Activated effector memory CD4-positive, alpha-beta T cell treated with Interleukin-2 at 50 U/mL for 16 hours (primary cell): Measurements from ENCODE around the gene TMEM138.
"Not testable (repeated sequence)": the region's sequence is repeated elsewhere in the genome, so short reads cannot be mapped to it uniquely, and the experiment has no call there.

Experiments
- DNase-seq: peaks from one replicate; pipeline ENCODE4 v3.0.0-alpha.2; 2020

Gene TMEM138

DNA sequence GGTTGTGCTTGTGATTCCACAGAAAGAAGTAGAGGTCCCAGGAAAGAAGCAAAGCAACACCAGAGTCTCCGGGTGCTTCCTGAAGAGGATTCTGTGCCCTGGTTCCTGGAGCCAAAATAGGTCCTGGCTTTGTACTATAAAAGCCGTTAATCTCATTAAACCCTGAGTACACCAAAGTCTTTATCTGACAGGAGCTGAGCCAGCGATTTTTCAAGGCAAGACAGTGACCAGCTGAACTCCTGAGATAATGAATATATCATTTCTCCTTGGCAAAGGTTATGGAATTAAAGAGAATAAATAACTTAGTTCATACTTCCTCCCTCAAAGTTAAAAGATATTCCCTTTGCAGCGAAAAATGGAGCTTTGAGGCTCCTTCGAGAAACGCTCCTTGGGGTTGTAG lies 5.2 kb downstream of the TMEM138 start:
- DNase-seq: no peak

DNA sequence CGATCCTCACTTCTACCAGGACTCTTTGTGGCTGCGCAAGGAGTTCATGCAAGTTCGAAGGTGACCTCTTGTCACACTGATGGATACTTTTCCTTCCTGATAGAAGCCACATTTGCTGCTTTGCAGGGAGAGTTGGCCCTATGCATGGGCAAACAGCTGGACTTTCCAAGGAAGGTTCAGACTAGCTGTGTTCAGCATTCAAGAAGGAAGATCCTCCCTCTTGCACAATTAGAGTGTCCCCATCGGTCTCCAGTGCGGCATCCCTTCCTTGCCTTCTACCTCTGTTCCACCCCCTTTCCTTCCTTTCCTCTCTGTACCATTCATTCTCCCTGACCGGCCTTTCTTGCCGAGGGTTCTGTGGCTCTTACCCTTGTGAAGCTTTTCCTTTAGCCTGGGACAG lies 6.5 kb downstream of the TMEM138 start:
- DNase-seq: no peak

DNA sequence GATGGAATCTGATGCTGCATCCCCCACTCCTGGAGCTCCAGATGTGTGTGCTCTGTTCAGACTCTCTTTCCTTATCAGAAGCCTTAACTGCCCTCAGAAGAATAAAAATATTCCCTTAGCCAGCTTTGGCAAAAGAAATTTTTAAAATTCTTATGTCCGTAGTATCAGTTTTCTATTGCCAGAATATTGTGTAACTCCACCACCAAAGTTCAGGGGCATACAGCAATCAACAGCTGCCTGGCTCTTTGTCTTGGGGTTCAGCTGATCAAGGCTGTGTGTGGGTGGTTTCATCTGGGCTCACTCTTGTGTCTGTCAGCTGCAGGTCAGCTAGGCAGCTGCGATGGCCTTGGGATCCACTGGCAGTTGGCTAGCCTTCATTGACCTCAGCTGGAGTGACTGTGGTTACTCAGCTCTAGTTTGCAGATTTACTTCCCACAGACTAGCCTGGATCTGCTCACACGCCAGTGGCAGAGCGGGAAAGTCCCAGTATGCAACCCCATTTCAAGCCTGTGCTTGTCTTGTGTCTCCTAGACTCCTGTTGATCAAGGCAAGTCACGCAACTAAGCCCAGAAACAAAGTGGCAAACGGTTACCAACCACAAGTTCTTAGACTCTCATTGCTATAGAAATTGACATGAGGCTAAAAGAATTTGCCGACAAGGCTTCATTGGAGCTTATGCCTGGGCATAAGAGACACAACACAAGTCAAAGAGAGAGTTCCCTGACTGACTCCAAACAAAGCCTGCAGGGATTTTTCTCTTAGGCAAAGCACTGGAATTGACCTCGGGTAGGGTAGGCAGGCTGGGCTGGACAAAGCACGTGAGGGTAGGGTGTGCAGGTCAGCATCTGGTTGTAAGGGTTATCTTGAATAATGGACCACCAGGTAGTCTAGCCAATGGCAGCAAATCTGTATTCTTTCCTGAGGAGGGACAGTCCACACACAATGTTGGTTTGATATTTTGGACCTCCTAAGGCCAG lies 7.5 kb downstream of the TMEM138 start:
- no peak for DNase-seq

DNA sequence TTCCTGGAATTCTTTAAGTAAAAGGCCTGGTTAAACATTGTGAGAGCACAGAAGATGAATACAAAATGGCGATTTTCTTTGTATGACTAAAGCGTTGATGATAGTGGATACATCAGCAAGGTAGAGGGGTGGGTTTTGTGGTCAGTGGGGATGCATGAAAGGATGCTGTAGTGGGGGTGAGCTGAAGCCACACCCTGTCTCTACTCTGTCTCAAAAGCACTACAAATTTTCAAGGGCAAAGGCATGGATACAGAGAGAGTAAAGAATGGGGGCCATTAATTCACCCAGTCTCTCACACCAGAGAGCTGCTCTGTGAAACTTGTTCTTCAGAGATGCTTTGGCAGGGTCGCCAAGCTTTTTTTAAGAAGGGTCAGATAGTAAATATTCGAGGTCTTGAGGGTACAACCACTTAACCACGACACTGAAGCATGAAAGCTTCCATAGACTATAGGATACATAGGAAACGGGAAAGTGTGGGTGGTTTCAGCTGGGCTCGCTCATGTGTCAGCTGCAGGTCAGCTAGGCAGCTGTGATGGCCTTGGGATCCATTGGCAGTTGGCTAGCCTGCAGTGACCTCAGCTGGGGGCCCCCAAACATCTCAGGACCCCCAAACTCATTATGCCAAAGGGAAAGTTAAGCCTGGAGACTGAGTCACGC lies 8.3 kb downstream of the TMEM138 start:
- DNase-seq: no peak

DNA sequence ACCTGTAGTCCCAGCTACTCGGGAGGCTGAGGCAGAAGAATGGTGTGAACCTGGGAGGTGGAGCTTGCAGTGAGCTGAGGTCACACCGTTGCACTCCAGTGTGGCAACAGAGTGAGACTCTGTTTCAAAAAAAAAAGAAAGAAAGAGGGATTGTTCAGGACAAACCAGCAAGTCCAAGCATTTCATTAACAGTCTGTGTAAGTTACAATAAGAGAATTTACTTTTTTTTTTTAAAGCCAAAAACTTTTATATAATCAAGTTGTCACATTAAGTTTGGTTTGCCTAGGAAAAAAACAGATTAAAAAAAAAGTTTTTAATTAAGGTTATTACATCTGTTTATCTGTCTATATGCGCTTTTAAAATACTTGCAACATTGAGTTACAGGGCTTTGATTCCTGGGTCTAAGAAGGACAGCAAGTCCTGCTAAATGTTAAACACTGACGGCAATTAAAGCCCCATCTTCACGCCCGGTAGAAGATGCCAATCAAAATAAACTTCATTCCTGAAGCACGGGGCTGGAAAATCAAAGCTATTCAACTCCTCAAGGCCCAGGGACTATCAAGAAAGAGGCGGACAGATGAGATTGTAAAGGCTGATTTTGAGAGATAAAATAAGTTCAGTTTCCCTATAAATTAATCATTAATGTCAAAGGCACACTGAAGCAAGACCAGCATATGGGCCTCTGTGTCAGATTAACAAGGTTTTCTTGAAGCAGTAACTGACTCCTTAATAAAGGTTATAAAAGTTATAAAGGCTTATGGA lies 10.7 kb downstream of the TMEM138 start:
- DNase-seq: no peak

DNA sequence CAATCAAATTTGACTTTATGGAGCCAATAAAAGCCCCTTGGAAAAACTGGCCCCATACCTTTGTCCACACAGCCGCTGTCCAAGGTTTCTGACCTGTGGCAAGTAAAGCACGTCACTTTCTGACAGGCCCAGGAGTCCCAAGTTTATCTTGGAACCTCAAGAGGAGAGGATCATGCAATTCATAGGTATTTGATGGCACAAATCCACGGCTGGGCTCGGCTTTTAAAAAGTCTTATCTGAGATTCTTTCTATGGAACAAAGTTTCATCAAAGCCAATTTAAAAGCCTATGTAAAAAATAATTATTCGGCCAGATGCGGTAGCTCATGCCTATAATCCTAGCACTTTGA lies 13.6 kb downstream of the TMEM138 start:
- no peak for DNase-seq

DNA sequence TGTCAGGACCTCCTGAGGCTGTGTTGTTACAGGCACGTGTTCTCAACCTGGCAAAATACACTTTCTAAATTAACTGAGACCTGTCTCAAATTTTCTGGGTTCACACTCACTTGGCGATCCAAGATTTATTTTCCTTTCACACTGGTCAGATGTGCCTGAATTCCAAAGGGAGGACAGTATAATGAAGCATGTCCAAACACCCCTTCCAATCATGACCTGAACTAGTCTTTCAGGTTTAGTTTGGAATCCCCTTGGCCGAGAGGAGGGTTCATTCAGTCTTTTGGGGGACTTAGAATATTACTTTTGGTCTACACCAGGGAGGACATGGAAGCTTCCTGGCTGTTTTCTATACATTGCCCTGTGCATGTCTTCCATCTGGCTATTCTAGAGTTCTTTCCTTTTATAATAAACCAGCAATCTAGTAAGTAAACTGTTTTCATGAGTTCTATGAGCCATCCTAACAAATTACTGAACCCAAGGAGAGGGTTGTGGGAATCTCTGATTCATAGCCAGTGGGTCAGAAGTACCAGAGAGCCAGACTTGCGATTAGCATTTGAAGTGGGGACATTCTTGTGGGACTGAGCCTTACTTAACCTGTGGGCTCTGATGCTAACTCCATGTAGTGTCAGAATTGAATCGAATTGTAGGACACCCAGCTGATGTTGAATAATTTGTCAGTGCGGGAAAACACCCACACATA lies 15.4 kb downstream of the TMEM138 start:
- no peak for DNase-seq

DNA sequence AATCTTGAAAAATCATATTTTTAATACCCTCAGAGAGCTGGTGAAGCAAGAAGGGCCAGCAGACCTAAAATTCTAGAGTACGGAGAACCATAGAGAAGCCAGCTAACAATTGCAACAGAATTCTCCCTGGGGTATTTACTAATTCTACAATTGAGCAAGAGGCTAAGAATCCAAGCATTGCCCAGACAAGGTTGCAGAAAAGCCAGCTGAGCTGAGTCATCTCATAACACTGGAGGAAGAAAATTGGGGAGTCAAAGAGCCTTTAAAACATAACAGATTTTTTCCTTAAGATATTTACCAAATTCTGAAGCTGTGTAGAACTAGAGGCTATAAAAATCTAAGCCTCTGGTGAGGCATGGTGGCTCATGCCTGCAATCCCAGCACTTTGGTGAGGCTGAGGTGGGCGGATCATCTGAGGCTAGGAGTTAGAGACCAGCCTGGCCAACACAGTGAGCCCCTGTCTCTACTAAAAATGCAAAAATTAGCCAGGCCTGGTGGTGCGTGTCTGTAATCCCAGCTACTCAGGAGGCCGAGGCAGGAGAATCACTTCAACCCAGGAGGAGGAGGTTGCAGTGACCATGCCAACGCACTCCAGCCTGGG lies 16.6 kb downstream of the TMEM138 start:
- DNase-seq: no peak

DNA sequence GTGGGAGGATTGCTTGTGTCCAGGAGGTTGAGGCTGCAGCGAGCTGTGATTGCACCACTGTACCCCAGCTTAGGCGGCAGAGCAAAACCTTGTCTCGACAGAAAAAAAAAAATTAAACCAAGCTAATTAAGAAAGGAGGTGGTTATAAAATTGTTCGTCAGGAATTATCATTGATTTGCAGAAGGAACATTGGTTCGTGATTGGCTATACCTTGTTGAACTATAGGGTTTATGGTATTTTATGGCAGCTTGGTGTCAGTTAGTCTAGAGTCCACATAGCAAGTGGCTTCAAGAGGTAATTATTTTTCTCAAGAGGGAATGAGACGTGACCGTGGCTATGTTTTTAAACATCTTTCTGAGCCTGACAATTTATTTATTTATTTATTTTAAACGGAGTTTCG lies 18.7 kb downstream of the TMEM138 start:
- DNase-seq: no peak

DNA sequence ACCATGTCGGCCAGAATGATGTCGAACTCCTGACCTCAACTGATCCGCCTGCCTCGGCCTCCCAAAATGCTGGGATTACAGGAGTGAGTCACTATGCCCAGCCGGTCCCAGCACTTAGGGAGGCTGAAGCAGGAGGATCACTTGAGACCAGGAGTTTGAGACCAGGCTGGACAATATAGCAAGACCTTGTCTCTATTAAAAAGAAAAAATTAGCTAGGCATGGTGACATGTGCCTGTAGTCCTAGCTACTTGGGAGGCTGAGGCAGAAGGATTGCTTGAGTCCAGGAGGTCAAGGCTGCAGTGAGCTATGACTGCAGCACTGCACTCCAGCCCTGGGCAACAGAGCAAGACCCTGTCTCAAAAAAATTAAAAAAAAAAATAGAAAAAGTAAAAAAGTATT lies 21.7 kb downstream of the TMEM138 start:
- not testable (repeated sequence) for DNase-seq

DNA sequence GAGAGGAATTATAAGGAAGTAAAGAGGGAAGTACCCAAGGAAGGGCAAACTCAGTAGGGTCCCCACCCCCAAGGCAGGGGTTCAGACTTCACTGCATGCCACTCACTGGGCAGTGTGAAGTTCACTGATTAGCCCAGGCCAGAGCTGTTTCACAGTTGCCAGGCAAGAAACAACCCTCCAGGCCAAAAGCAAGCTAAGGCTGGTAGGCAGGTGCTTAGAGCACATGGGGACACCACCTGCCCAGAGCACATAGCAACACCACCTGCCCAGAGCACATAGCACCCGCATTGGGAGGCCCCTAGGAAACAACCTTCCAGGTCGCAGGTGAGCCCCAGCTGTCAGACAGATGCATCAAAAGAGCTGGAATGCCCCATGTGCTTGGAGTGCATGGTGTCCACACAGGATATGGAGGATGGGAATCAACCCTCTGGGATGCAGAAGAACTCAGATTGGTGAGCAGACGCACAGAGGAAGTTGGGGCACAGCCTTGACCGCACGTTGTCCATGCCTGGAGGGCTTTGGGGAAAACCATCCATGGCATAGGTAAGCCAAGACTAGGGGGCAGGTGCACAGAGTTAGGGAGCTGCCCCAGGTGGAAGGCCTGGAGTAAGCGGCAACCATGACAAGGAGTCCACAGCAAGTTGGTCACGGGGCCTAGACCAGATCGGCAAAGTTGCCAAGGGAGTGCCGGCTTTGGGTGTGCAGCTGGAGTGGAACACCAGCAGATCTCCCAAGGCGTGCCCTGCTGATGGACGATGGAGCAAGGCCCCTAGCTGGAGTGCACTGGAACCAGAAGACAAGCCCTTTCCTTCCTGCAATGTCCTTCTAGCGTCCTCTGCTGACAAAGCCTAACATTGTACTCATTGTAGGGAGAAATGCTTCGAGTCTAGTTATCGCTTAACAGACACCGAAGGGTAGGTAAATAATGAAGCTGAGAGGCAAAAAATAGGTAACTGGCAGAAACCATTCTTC lies 22.4 kb downstream of the TMEM138 start:
- no peak for DNase-seq

DNA sequence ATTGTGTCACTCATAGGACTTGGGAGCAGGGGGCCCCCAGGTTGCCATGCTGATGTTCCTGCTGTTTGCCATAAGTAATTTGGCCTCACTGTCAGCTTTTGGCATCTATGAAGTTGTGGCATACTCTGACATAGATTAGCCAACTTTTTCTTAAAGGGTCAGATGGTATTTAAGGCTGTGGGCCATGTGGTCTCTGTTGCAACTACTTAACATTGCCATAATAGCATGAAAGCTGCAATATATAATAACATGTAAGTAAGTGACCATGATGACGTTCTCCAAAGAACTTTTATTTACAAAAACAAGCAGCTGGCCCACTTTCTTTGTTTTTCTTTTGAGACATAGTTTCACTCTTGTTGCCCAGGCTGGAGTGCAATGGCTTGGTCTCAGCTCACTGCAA lies 28.0 kb downstream of the TMEM138 start:
- DNase-seq: no peak

DNA sequence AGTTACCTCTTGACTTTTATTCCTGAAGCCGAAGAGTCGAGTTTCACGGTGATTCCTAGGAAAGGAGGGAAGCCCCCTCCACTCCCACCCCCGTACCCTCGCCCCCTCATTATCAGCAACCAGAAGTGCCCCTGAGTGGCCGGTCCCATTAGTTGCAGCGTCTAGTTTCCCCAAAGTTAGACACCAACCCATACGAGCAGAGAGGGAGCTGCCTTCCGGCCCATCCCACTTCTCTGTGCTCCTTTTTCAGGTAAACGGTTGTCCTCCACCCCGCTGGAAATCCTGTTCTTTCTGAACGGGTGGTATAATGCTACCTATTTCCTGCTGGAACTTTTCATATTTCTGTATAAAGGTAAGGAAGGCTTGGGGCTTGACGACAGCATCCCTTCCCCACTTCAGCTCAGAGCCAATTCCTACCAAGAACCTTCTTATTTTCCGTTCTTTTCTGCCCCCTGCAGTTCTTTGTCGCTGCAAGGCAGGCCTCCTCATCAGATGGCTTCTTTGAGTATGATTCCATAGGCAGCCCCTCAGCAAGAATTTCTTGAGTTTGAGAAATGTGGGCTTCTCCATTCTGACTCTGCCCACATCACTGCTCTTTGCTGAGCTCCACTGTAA lies 30.9 kb downstream of the TMEM138 start:
- no peak for DNase-seq

DNA sequence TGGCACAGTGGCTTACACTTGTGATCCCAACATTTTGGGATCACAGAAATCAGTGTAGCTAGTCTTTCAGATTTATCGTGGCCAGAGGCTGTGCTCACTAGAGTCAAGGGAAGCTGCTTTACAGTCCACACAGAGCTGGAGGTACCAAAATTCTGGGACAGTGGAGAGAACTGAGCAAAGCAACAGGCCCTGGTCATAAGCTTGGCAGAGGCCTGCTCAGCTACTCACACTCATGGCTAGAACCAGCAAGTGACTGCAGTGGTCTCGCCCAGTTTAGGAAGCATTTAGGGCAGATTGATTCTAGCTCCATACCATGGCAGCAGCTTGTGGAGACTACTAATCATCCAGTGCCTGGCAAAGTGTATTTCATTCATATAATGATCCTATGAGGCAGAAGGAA lies 39.0 kb downstream of the TMEM138 start:
- no peak for DNase-seq

DNA sequence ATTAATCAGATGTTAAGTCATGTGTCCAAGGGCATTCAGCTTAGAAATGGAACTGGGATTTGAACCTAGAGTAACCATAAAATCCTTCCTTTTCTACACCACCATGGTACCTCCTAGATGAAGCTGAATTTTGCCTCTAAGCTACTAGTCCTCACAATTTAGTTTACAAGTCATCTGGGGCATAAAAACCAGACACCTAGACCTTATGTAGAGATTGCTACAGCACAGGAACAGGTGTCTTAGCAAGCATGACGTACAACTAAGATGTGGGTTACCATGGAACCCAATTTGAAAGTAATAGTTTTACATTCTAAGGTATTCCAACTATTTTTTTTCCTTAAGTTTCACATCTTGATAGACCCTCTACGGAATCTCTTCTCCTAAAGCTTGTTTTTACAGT lies 39.4 kb downstream of the TMEM138 start:
- no peak for DNase-seq

DNA sequence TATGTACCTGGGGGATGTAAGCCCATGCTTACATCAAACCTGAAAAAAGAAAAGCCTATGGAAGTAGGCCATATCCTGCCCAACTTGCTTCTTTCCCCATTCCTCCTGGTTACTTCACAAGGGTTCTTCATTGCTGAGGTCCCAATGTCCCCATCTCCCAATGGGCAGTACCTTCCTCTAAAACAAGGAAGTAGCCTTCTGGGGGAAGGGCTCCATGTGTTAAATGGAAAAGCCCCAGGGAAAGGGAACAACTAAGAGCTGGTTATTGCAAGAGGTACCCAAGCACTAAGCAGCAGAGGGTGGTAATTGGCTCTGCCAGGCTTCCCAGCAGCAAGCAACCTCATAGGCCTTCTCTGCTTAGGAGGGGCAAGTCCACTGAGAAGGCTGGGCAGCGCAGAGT lies 41.5 kb downstream of the TMEM138 start:
- DNase-seq: no peak

DNA sequence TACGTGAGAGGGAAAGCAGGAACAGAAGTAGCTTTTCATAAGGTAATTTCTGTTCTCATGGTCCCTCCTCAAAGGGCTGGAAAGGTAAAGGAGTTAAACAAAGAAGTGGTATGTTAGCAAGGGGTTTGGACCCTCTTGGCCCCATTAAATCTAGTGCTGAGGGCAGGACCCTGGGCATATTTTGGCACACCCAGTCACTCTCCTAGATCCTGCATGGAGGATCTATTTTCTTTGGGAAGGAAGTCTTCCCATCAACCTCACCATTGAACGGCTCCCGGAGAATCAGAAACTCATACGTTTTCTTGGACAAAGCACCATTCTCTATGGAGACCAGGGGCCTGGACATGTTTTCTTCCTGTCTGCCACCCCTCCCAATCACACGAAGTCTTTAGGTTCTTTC lies 41.9 kb downstream of the TMEM138 start:
- no peak for DNase-seq

DNA sequence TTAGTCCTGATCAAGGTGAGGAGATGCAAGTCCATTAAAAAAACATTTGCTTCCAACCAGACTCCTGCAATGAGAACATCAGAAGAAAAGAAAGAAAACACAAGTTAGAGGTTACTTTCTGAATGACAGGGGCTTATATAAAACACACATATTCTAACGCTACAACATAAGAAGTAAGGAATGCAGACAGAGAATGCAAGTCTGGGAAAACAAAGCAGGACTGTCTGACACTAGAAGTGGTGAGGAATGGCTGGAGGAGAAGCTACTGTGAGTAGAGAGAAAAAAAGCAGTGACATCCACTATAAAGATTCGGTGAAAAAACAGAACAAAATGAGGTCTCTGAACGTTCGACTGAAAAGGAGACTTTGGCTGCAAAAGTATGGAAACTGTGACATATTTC lies 42.5 kb downstream of the TMEM138 start:
- DNase-seq: no peak

DNA sequence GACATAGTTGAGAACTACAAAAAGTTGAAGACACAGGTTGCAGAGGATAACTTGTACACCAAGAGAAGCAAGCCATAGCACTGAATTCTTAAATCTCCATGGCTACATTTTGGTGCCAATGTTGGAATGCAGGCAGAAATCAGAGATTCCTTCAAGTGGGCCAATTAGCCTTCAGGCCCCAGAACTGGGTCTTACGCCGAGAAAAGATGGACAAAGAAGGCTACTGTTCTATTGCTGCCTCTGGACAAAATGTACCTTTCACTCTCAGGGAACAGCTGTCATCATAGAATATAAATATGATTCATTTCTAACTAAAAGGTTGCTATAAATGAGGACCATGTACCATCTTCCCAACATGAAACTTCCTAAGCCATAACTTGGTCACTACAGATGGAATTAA lies 43.9 kb downstream of the TMEM138 start:
- DNase-seq: no peak

DNA sequence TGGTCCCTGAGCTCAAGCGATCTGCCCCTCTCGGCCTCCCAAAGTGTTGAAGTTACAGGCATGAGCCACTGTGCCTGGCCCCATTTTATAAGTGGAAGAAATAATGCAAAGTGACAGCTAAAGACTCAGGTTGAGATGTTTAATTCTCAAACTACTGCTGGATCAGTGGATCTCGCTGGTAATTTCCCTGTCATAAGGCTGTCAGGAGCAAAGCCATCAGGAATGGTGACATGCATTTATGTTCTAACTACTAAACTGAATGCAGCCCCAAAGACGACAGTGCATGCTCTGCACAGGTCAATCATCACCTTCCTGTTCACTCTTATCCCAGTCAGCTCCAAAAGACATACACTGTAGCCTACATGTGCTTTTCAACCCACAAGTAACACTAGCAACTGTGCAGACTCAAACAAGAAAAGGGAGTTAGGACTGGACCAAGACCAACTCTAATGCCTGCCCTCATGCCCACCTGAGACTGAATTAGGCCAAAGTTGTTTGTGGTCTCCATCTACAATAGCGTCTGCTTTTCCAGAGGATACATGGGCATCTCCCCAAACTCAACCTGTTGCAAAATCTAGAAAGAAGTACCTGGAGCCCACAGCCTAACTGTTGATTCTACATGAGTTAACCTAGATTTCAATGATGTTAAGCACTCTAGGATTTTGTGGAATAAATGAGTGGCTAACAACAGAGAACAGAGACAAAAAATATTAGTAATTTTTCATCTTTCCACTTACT lies 45.0 kb downstream of the TMEM138 start:
- no peak for DNase-seq
